ENCODE measurements around the gene AGFG2.
A peak's percentile ranks its signal among the peaks of the same experiment; 100 is the strongest.
"Not testable (repeated sequence)": the region's sequence is repeated elsewhere in the genome, so short reads cannot be mapped to it uniquely, and the experiment has no call there.

Gene AGFG2

GRCh38 chr7:100538654-100539435, at the start of gene AGFG2:
Gene AGFG2 (plus strand): TSS chr7:100539203. CDS start chr7:100539347, 144 bp downstream.
- peak; percentile 100 for DNase-seq

DNA sequence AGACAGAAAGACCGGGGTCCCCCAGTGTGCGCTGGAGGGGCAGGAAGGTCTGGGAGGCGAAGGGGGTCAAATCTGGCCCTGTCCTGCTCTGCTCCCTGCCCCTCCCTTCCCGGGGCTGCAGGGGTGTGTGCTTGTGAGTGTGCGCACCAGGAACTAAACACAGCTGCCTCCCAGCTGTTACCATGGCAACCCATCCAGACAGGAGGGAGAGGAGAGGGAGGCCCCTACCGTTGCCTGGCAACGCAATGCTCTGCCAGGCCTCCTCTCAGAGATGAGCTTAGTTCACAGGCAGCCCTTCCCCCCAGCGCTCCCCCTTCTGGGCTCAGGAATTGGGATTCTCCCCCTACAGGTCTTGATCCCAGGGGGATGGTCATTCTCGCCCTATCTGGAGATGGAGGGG, 49.2 kb upstream of the AGFG2 start:
- DNase-seq = peak; percentile 65

GRCh38 chr7:100490483-100491191, 48.4 kb upstream of the AGFG2 start:
- no peak for DNase-seq

DNA sequence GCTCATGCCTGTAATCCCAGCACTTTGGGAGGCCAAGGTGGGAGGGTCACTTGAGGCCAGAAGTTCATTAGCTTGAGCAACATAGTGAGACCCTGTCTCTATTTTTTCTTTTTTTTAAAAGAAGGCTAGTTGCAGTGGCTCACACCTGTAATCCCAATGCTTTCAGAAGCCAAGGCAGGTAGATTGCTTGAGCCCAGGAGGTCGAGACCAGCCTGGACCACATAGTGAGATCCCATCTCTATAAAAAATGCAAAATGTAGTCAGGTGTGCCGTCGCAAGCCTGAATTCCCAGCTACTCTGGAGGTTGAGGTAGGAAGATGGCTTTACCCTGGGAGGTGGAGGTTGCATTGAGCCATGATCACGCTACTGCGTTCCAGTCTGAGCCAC, 47.8 kb upstream of the AGFG2 start:
- no peak for DNase-seq

GRCh38 chr7:100492738-100493475, 46.1 kb upstream of the AGFG2 start:
- no peak for DNase-seq

DNA sequence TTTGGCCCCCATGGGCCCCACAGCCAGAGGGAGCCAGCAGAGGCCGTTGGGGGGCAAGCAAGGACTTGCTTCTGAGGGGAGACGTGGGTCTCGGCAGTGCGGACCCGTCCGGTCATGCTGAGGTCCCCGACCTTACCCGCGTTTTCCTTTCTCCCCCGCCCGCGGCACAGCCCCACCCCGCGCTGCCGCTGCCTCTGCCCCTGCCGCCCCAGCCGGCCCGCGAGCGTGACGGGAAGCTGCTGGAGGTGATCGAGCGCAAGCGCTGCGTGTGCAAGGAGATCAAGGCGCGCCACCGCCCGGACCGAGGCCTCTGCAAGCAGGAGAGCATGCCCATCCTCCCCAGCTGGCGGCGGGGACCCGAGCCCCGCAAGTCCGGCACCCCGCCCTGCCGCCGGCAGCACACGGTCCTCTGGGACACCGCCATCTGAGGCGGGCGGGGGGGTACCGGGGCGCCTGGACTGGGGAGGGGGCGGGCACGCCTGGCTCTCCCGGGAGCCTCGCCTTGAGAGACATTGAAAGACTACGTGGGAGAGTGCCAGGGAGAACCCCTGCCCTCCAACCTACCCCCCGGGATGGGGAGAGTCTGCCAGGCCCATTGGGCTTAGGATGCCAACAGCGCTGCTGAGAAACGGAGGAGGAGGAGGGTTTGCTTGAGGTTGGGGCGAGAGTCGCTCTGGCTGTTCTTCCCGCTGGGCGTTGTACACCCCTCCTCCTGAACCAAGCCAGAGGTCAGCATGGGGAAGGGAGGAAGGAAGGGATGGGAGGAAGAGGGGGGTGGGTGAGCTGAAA, 45.3 kb upstream of the AGFG2 start:
- peak; percentile 77 for DNase-seq

GRCh38 chr7:100496509-100496908, 42.5 kb upstream of the AGFG2 start:
- no peak for DNase-seq

DNA sequence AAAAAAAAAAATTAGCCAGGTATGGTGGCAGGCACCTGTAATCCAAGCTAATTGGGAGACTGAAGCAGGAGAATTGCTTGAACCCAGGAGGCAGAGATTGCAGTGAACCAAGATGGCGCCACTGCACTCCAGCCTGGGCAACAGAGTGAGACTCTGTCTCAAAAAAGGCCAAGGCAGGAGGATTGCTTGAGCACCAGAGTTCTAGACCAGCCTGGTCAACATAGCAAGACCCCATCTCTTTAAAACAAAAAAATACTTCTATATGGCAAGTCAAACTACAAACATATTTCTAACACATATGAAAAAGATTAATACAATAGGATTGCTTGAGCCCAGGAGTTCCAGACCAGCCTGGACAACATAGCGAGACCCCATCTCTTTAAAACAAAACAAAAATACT, 38.3 kb upstream of the AGFG2 start:
- not testable (repeated sequence) for DNase-seq

DNA sequence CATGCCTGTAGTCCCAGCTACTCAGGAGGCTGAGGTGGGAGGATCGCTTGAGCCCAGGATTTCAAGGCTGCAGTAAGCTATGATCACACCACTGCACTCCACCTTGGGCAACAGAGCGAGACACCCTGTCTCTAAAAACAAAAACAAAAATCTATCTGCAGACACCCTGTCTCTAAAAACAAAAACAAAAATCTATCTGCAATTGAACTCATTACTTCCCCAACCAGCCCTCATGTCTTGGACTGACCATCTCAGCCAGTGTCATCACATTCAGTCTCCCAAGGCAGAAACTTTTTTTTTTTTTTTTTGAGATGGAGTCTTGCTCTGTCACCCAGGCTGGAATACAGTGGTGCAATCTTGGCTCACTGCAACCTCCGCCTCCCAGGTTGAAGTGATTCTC, 35.0 kb upstream of the AGFG2 start:
- not testable (repeated sequence) for DNase-seq

DNA sequence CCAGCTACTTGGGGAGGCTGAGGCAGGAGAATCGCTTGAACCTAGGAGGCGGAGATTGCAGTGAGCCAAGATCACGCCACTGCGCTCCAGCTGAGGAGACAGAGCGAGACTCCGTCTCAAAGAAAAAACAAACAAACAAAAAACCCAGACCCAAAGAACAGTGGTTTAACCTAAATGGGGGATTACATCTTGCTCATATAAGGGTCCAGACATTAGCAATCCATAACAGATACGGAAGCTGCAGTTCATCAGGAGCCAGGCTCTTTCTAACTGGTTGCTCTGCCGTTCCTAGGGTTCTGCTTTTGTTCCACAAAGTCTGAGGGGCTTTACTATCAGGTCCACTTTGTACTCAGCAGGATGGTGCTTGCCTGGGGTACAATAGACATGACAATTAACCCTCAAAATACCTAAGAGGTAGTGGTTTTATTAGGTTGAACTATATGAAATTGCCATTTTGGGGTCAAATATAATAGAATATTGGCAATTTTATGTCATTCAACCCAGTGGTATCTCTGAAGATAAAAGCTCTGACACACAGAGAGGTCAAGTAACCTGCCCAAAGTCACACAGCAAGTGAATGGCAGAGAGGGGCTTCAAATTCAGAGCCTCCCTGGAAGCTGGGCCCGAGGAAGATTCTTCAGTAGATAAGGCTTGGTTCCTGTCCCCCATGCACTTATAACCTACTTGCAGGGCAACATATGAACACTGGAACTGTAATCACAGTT, 34.0 kb upstream of the AGFG2 start:
- DNase-seq = no peak

DNA sequence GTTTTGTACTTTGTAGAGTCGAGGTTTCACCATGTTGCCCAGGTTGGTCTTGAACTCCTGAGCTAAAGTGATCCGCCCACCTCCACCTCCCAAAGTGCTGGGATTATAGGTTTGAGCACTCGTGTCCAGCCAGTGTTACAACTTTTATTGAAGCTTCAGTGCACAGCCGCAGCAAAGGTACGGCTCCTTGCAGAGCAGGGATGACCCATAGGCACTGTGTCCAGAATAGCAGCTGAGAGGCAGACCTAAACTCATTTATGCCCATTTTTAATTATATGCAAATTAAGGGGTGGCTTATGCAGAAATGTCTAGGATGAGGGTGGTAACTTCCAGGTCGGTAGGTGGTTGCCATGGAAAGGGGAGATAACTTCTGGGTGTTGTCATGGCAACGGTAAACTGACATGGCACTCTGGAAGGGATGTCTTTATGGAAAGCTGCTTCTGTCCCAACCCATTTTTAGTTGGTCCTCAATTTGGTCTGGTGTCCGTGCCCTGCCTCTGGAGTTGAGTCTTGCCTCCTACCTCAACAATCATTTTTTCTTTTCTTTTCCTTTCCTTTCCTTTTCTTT, 32.6 kb upstream of the AGFG2 start:
- DNase-seq = no peak

- DNase-seq = no peak
Observed at GRCh38 chr7:100509231-100509630, 29.8 kb upstream of the AGFG2 start.

- no peak for DNase-seq
Observed at GRCh38 chr7:100510437-100511239, 28.4 kb upstream of the AGFG2 start.

GRCh38 chr7:100513212-100513810, 25.7 kb upstream of the AGFG2 start:
- DNase-seq = no peak

DNA sequence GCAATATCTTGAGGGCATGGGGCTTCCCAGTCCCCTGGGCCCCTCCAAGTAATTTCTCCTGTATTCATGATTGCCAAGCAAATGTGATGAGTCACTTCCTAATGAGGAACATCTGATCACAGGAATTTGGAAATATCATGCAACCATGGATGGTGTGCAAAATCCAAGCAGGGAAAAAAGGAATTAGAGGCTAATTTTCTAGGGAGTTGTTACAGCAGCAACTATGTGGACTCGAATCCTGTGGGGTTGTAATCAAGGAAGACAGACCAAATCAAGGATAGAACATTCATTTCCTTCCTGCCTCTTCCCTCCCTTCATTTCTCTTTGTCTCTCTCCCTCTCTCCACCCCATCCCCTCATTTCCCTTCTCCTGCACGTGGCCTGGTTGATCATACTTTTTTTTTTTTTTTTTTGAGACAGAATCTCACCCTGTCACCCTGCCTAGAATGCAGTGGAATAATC, 23.9 kb upstream of the AGFG2 start:
- no peak for DNase-seq

DNA sequence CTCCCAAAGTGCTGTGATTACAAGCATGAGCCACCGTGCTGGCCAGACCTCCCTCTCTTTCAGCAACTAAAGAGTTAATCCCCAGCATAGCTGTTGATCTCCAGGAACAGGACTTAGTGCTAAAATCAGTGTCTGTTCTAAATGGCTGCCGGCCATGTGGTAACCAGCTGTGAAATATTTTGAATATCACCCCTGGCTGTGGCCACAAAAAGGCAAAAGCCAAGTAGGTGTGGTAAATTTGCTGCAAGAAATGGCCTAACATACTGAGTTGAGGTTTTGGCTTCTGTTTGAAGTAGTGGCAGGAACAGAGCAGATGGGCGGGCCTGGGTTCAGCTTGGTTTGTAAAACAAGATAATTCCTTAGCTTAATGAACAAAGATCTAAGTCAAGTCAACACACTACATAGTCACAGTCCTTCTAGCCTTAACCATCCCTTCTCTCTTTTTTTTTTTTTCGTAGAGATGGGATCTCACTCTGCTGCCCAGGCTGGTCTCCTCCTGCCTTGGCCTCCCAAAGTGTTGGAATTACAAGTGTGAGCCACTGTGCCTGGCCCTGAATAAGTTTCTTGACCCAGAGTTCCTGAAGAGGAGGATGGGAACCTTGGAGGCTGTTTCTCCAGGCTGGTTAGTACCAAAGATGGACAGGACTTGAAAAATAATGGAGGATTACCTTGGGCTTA, 22.7 kb upstream of the AGFG2 start:
- peak; percentile 15 for DNase-seq

DNA sequence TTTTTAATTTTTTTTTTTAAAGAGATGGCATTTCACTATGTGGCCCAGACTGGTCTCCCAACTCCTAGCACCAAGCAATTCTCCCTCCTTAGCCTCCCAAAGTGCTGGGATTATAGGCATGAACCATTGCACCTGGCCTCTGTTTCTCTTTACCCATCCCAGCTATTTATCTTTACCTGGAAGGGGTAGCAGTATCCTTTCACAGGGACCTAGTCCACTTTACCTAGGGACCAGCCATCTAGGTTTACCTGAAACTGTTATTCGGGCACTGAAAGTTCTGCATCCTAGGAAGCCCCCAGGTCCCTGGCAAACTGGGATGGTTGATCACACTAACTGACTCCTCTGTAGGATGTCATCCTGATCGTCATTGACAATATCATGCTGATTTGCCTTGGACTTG, 21.7 kb upstream of the AGFG2 start:
- DNase-seq = no peak

GRCh38 chr7:100519580-100519979, 19.4 kb upstream of the AGFG2 start:
- DNase-seq = no peak

DNA sequence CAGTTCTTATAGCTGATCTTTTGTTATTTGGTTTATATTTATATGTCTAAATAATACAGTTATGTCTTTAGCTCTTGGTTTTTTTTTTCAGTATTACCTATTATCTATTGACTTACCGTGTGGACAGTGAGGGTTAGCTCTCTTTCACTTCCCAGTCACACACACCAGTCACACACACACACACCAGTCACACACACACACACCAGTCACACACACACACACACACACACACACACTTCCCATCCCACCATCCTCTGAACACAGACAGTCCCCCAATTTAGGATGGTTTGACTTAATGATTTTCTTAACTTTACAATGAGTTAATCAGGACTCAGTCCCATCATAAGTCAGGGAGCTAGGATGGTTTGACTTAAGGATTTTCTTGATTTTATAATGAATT, 18.9 kb upstream of the AGFG2 start:
- DNase-seq = no peak

DNA sequence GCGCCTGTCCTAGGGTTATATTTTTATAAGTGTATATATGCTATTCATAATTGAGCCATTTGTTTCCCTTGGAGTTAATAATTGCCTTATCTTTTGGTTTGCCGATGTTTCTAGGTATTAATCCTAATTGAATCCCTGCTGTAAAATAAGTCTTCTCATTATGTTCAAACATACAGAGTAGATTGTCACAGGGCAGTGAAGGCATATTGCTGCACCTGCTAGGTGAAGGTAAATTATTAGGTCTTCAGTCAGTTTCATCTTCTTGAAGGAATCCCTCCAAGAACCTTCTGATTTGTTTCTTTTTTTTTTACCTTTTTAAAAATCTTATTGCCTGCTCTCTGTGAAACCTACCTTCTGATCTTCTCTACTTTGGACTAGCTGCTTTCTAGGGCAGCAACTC, 17.9 kb upstream of the AGFG2 start:
- no peak for DNase-seq

All from activated CD4-positive, alpha-beta T cell treated with anti-CD3 and anti-CD28 coated beads for 48 hours (primary cell).